Measurements from ENCODE around the gene SOX13. TPM values are rescaled to one million over a fixed set of nuclear protein-coding genes. Genes with fewer than 3 reads are reported as not detected.

The SOX13 gene
- total RNA-seq, 1 experiment from 2014 or later = 171 TPM

GRCh38 chr1:204142032-204142974 lies 69.4 kb downstream of the SOX13 start:
- TF ChIP-seq GABPB1 (CRISPR knock-in tag; IDR thresholded peaks at IDR 0.05) (no peak), OVOL2 (CRISPR knock-in tag; IDR thresholded peaks at IDR 0.05; ENCODE audit: borderline replicate concordance) (no peak), SMAD4 (CRISPR knock-in tag; IDR thresholded peaks at IDR 0.05) (no peak), FOXP1 (CRISPR knock-in tag; IDR thresholded peaks at IDR 0.05; ENCODE audit: borderline replicate concordance) (no peak), RORB (CRISPR knock-in tag; IDR thresholded peaks at IDR 0.05) (no peak), IRF1 (CRISPR knock-in tag; IDR thresholded peaks at IDR 0.05) (no peak), HMGXB4 (CRISPR knock-in tag; IDR thresholded peaks at IDR 0.05) (no peak), ZNF416 (CRISPR knock-in tag; IDR thresholded peaks at IDR 0.05) (no peak), CTCF (IDR thresholded peaks at IDR 0.05) (no peak), ZNF121 (CRISPR knock-in tag; IDR thresholded peaks at IDR 0.05) (no peak), ZNF512 (CRISPR knock-in tag; IDR thresholded peaks at IDR 0.05; ENCODE audit: borderline replicate concordance) (no peak)
- ChIA-PET CTCF (interaction anchor here (0.6 to 1.7 kb wide), 8 partner anchors 13 to 284 kb away, joined by 3 to 10 read pairs (median 4); partner anchors contain the start of gene GOLT1A), POLR2A (no interaction called here)
- Mint-ChIP-seq H3K36me3 (peaks cover 8% of the 10 kb centered on the region; the same call in 1 of the 2 replicates), H3K4me1 (peaks cover 14% of the 10 kb centered on the region), H3K27ac (no peak overlapping the region), H3K4me3 (no peak overlapping the region), H3K9me3 (no peaks in the 10 kb centered on the region), H3K27me3 (ENCODE audit: low read depth) (peaks cover 11% of the 10 kb centered on the region)
- DNase-seq (ENCODE audit: low spot score) (no peak), ATAC-seq (0 out of 2 replicates have a peak, but pooled peaks have one; percentile 6)

GRCh38 chr1:204143276-204144041 lies 70.5 kb downstream of the SOX13 start:
- Mint-ChIP-seq H3K9me3 (no peaks in the 10 kb centered on the region), H3K4me1 (peaks cover 26% of the 10 kb centered on the region), H3K27me3 (ENCODE audit: low read depth) (peaks cover 5% of the 10 kb centered on the region), H3K4me3 (no peak overlapping the region), H3K36me3 (peaks cover 8% of the 10 kb centered on the region; the same call in 1 of the 2 replicates), H3K27ac (no peak overlapping the region)
- ChIA-PET CTCF (interaction anchor here (0.6 to 1.6 kb wide), 8 partner anchors 13 to 285 kb away, joined by 3 to 5 read pairs (median 4); no protein-coding TSS in a partner anchor), POLR2A (interaction anchor here (0.7 kb wide), 1 partner anchor 47 kb away, joined by 7 read pairs; no protein-coding TSS in a partner anchor)
- ATAC-seq (no peak), DNase-seq (ENCODE audit: low spot score) (no peak)
- TF ChIP-seq FOXP4 (CRISPR knock-in tag; IDR thresholded peaks at IDR 0.05) = no peak
- no peak for TF ChIP-seq E2F1 (CRISPR knock-in tag; IDR thresholded peaks at IDR 0.05)
- no peak for TF ChIP-seq NFYB (CRISPR knock-in tag; conservative IDR thresholded peaks at IDR 0.05; ENCODE audit: low read depth)
- no peak for TF ChIP-seq ATF1 (CRISPR knock-in tag; IDR thresholded peaks at IDR 0.05)
- TF ChIP-seq MXD4 (CRISPR knock-in tag; IDR thresholded peaks at IDR 0.05; ENCODE audit: borderline replicate concordance) = no peak
- TF ChIP-seq MLX (CRISPR knock-in tag; IDR thresholded peaks at IDR 0.05) = no peak
- no peak for TF ChIP-seq NFE2L1 (CRISPR knock-in tag; IDR thresholded peaks at IDR 0.05)
- TF ChIP-seq RORB (CRISPR knock-in tag; IDR thresholded peaks at IDR 0.05) = no peak
- no peak for TF ChIP-seq ERG (CRISPR knock-in tag; IDR thresholded peaks at IDR 0.05)
- TF ChIP-seq FOXJ3 (CRISPR knock-in tag; IDR thresholded peaks at IDR 0.05; ENCODE audit: borderline replicate concordance) = no peak

Data from WTC11 (cell line).